Urothelium cell line (cell line): ENCODE results near the gene CFAP61.

Source experiments
- DNase-seq: peaks from one replicate; pipeline ENCODE4 v3.0.0; 2011; ENCODE audit warnings: low spot score, mixed read lengths
- FAIRE-seq: peaks from 2 replicates; lab custom pipeline; 2011; peaks lifted over from hg19 to GRCh38; lab: Jason Lieb, UNC

Gene CFAP61

DNA sequence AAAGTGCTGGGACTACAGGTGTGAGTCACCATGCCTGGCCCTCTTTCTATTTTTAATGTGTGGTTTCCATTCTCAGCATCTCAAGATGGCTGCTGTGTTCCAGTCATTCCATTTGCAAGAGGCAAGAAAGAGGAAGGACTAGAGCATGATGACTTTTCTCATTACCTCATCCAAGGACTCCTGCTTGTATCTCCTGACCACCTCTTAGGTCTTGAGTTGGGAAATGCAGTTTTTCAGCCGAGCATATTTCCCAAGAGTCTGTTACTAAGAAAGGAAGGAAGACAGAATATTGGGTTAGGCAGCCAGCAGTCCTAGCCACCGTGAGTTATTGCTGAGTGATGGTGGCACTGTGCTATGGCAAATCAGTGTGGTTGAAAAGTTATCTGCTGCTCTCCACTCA lies 207.2 kb downstream of the CFAP61 start:
- no peak for FAIRE-seq

DNA sequence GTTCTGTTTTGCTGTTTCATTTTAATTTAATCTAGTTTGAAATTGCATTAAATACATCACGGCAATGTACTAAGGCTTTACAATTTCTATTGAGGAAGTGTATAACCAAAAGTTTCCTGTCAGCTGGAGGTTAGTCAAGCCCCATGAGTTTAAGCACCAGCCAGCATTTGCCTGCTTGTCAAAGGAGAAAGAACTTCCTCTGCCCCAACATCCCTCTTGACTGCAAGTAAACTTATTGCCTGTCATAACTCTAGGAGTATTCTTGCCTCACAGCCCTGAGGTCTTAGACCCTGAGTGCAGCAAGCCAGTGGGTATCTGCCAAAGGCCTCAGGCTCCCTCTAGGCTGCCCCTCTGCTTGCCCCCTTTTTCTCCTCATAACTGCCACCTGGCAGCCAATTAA lies 208.8 kb downstream of the CFAP61 start:
- DNase-seq, result no peak
- FAIRE-seq, result no peak

More for the DNA sequence above, 207.2 kb downstream of the CFAP61 start:
- no peak for DNase-seq

DNA sequence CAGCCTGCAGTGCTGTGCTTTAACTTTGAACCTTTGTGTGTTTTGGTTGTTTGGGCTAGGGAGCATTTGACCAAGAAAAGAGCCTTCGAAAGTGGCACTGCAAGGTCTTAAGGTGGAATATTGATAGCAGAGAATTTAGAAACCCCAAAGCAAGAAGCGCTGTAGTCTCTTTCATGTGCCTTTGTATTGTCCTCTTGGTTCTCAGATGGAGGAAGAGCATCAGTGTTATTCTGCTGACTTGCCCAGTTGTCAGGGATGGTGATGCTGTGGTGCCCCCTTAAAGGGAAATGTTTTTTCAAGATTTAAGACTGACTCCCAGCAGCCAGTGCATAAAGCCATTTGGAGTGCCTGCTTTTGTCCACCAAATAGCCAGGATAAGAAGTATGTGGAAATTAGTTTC lies 212.9 kb downstream of the CFAP61 start:
- DNase-seq (no peak), FAIRE-seq (no peak)

DNA sequence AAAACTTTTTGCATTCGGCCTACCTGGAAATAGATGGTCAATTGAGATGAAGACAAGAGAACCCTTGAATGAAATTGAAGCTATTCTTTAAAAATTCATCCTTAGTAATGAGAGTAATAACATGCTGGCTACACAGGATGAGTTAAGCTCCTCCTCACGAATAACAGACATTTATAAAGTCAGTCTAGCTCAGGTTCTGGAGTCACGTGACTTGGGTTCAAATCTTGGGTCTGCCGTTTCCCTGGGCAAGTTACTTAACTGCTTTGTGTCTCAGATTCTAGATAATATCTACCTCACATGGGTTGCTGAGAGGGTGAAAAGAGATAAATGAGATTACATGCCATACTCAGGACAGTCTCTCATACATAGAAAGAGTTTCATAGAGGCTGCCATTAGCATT lies 214.2 kb downstream of the CFAP61 start:
- FAIRE-seq (no peak), DNase-seq (no peak)

DNA sequence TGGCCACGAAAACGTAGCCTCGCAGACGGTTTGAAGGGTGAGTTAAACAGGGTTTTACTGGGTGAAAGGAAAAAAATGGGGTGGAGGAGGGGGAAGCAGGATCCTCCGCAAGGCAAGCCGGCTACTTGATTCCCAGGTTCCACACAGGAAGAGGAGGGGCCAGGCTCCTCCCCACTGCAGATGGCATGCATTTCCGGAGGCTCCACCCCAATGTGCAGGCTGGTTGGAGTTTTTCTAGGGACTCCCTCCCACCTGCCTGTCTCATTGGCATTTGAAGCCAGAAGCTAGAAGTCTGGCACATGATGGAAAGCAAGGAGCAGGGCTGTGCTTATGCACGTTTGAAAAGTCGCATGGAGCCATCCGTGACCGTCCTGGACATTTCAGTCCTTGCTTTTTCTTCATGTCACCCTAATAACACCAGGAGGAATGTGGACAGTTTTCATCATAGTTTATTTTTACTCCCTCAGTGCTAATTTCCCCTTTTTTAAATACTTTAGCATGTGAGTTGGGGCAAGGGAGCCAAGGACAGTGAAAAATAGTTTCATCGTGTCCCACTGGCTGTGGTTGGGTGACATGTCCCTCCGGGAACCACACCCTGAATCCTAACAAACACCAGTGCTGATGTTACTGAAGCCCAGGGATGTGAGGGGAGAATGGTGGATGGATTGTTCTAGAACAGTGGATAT lies 215.5 kb downstream of the CFAP61 start:
- FAIRE-seq, result no peak
- peak; percentile 22 for DNase-seq

DNA sequence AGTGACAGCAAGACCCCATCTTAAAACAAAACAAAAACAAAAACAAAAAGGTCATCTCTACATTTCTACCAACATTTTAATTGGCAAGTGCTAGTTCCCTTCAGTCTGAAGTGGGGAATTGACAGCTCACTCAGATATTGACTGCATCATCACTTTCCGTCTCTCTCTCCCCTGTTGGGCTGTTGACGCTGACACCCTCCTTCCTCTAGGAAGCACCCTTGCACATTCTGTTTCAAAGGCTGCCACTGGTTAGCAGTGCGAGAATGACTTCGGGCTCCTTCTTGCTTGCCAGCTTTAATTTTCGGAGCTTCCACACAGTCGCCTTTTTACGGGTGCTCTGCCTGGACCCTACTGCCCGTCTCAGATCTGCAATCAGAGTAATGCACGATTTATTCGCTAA lies 218.9 kb downstream of the CFAP61 start:
- no peak for DNase-seq
- no peak for FAIRE-seq

DNA sequence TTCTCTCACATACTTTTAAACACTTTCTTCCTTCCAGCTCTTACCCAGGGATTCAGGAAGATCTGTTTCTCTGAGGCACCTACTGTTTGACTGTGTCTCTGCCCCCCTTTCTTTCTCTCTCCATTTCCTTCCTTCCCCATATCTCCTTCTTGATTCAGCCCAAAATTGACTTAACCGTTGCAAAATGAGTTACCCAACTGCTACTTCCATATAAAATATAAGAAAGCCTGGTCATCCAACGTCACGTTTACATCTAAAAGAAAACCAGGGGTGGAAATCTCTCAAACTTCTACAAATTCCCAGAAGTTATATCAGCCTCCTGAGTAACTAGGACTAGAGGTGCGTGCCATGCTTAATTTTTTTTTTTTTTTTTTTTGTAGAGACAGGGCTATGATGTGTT lies 220.4 kb downstream of the CFAP61 start:
- FAIRE-seq, result no peak
- DNase-seq, result no peak

DNA sequence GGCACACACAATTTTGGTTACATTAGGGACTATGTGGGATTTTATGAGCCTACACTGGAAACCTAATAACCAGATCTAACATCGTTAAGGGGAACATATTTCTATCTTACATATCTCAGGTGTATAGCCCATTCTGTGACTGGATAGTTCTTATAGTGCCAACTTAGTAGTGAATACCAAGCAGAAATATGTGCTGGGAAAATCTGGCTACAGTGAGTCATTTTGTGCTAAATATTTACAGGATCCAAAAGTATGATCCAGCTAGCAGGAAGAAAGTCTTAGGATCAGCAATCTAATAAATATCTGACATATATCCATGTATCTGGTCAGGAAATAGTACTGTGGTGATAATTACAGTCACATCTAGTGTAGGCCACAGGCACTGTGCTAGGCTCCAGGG lies 221.0 kb downstream of the CFAP61 start:
- FAIRE-seq, result no peak
- no peak for DNase-seq

DNA sequence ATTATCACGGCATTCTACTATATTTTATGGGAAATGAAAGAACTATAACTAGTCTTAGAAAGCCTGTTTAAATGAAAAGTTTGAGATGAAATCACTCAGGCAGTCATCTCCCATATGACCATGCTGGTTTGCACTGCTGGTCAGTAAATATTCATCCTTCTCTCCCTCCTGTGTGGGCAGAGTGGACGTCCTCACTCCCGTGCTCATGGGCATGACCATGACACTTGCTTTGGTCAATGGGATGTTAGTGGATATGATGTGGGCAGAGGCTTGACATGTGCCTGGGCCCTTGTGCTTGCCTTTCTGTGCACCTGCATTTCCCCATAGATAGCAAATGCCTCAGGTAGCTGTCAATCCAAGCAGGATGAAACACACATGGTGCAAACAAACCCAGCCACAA lies 222.5 kb downstream of the CFAP61 start:
- DNase-seq (no peak), FAIRE-seq (no peak)

DNA sequence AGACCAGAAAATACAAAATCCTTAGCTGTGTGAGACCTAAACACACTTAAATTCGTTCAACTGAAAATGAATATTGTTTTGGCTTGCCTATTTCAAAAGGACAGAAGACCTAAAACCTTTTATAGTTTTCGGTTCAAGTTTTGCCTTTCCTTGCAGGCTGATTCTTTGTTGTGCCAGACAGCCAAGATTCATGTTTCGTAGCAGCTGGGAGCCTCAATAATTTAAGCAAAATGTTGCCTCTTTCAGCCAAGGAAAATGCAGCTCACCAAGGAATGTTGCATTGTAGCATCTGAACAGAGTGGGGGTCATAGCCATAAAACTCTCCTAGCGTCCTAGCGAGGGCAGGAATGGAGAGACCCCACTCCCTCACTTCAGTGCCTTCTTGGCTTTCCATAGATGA lies 223.3 kb downstream of the CFAP61 start:
- FAIRE-seq (no peak), DNase-seq (no peak)

DNA sequence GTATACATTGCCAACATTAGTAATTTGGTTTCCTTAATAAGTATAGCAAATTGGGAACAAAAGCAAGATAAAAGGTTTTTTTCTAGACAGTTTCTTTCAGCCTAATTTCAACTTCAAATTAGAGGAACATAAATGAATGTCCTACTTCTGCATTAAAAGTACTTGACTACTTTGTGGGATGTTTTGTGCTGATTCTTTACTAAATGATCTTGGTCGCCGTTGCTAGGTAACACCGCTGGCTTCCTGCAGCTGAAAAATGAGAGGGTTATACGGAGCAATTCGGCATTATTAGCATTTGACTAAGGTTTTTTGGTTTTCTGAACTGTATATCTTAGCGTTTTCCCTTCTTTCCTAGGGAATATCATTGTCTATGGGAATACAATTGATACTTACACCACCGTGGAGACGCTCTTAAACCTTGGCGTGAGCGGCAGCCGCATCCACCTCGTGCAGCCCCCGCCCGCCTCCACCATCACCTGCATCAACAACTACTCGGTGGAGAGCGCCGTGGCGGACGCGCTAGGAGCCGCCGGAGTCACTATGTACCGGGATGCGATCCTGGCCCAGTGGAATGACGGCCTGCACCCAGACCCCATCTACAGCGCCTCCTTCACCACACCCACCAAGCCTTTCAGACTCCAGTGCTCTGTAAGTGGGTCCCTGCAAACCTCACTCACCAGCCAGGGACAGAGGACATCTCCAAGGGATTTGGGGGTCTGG lies 224.6 kb downstream of the CFAP61 start:
- DNase-seq (no peak), FAIRE-seq (no peak)

DNA sequence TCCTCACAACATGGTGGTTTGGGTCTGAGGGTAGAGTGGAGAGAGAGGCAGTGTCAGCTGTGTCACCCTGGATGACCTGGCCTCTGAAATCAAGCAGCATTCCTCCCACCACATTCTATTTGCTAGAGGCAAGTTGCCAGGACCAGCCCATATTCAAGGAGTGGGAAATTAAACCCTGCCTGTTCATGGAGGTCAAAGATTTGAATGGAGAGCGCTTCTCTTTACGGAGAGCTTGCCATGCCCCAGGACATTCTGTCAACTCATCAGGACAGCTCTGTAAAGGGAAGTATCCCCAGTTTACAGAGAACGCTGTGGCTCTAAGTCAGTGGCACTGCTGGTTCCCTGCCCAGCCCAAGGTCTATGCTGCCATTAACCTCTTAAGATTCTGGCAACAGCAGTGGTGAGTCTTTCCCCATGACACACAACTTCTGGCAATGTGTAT lies 225.6 kb downstream of the CFAP61 start:
- no peak for FAIRE-seq
- DNase-seq, result no peak

DNA sequence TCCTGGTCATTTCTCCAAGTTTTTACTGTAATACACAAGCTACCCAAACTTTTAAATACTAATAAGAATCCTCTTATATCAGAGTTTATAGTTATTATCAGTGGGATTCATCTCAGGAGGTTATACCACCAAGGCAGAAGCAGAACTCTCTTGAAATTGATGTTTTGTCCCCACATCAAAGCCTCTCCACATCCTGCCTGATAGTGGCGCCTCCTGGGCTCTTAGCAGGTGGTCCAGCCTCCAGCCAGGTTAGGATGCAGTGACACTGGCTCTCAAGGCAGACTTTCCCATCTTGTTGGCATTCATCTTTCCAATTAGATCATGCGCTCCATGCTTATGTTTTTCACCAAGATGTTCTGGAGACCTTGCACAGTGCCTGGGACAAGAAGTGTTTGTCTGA lies 233.7 kb downstream of the CFAP61 start:
- DNase-seq (no peak), FAIRE-seq (no peak)

DNA sequence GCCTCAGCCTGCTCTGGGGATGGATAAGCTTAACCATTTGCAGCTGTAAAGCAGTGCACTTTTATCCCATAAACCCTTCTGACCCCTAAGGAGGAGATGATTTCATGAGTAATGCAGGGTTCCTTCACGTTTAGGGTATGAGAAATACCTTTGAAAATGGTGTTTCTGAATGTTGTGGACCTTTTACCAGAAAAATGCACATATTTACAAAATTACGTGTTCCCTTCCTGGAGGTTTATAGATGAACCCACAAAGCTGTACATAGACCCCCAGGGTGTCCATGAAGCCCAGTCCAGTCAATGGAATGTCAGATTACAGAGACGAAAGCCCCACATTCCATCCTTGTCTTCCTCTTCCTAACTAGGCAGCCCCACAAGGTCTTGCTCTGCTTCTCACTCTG lies 237.0 kb downstream of the CFAP61 start:
- DNase-seq (no peak), FAIRE-seq (no peak)

DNA sequence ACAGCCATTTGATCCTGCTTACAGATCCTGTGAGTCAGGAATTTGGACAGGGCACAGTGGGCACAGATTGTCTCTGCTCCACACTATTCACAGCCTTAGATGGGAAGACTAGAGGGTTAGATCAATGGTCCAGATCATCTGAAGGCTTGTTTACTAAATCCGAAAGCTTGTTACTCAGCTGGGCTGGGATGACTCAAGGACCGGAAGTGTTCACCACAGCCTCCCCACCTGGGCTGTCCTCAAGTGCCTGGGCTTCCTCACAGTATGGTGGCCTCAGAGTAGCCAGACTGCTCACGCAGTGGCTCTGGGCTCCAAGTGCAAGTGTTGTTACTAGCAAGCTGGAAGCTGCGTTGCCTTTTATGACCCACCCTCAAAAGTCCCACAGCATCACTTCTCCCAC lies 240.1 kb downstream of the CFAP61 start:
- FAIRE-seq (no peak), DNase-seq (no peak)

DNA sequence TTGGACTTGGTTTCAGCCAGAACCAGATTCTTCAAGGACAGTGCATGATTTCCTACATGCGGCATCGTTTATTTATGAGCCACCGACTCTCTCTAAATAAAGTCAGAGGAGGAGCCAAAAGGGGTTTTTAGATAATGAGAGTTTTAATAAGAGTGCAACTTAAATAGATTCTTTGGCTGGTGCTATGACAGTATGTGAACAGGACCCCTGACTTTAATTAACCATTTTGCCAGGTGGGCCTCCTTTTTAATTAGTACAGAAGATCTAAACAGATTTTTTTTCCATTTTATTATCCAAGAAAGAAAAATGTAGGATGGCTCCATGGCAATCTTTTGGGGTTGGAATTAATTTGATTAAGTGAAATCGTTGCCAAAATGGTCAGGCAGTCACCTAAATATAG lies 240.8 kb downstream of the CFAP61 start:
- DNase-seq (no peak), FAIRE-seq (no peak)

DNA sequence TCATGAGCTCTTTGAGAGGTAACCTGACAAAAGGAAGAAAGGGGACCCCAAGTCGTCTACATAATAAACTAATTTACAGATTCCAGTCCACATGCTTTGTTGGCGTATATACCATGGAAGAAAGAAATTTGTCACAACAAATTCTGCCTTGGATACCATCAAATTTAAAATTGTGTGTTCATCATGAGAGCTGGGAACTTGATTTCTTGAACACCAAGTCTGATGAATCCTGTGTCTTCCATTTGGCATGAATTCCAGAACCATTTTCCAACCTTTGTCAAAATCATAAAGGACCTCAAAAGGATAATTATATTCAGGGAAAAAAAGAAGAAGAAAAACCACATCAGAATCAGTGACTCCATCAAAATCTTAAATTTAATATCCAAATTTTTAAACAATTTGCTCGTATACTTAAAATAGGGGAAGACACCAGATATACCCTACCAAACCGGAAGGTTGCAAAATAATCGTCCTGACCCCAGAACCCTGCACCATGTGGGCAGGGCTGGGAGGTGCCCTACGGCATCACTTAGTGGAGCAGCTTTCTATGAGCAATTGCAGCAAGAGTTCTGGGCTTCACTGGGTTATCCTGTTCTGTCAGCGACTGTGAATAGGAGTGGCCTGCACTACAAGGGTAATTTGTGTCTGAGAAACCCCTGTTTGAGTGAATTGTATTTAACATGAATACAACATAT lies 241.5 kb downstream of the CFAP61 start:
- FAIRE-seq (no peak), DNase-seq (no peak)

DNA sequence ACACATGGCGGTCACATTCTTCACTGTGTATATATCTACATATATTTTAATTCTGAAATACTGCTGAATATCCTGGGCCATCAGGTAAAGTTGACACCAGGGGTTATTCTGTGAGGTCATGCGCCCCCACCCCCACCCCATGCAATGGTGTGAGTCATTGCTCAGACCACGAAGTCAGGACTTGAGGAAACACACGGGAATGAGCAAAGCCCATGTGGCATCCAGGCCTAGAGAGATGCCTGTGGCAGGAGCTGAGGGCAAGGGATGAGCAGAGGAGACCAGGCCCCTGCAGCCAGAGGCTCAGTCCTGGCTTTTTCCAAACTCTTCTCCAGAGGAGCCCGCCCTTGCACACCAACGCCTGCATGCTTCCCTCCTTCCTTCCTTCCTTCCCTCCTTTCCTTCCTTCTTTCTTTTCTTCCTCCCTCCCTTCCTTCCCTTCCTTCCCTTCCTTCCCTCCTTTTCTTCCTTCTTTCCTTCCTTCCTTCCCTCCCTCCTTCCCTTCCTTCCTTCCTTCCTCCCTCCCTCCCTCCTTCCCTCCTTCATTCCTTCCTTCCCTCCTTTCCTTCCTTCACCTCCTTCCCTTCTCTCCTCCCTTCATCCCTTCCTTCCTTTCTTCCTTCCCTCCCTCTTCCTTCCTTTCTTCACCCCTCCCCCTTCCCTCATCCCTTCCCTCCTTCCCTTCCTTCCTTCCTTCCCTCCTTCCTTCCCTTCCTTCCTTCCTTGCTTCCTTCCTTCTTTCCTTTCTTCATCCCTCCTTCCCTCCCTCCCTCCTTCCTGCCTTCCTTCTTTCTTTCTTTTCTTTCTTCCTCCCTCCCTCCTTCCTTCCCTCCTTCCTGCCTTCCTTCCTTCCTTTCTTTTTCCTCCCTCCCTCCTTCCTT lies 243.5 kb downstream of the CFAP61 start:
- FAIRE-seq (no peak), DNase-seq (peak; percentile 14)

DNA sequence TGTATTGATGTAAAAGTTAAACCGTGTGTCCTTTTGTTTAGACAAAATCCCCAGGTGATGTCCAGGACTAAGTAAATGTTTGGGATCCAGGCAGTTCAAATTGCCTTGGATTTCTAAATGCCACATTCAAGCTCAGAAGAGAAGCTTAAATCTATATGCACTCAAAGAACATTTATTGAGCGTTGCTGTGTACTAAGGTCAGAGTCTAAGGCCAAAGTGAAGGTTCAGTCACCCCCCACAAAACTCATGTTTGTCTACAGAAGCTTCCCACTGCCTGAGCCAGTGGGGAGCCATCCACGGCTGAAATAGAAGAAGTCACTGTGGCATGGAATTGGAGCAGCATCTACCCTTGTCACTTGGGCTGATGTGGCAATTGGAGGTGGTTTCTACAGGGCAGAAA lies 244.8 kb downstream of the CFAP61 start:
- no peak for FAIRE-seq
- no peak for DNase-seq

DNA sequence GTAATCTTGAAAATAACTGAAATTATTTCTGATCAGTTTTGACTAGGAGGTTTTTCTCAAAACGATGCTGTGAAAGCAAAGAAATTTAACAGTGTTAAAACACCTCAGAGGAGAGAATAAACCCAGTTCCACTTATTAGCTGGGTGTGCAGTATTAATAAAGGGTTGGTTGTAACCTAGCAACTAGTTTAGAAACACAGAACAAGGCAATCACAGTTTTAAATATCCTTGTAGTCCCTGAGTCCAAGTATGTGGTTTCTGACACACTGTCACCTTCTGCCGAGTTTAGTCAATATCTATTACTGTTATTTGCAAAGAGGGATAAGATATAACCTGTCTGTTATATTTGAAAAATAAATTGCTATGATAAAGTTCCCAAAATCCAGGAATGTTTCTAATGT lies 245.4 kb downstream of the CFAP61 start:
- no peak for FAIRE-seq
- DNase-seq, result no peak

DNA sequence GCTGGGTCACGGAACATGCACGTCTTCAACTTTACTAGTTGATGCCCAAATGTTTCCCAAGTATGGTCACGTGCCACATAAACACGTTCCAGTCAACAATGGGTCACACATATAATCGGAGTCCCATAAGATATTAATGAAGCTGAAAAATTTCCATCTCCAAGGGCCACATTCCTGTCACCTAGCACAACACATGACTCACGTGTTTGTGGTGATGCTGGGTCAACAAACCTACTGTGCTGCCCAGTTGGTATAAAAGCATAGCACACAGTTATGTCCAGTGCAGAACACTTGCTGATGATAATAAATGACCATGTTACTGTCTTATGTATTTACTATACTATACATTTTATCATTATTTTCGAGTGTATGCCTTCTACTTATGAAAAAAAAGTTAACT lies 247.6 kb downstream of the CFAP61 start:
- no peak for DNase-seq
- no peak for FAIRE-seq
